ENCODE results near the gene IGLL1.
"Not testable (repeated sequence)": the region's sequence is repeated elsewhere in the genome, so short reads cannot be mapped to it uniquely, and the experiment has no call there.

IGLL1 gene

GRCh38 chr22:23591201-23591791 lies 11.2 kb upstream of the IGLL1 start:
- DNase-seq = peak; percentile 71

- no peak for DNase-seq
Observed at GRCh38 chr22:23583836-23584235, 3.7 kb upstream of the IGLL1 start.

GRCh38 chr22:23583153-23583552 lies 3.1 kb upstream of the IGLL1 start:
- DNase-seq = no peak

- no peak for DNase-seq
Observed at GRCh38 chr22:23581260-23581650, 1.2 kb upstream of the IGLL1 start.

GRCh38 chr22:23580576-23581259 lies 628 bp upstream of the IGLL1 start:
- no peak for DNase-seq

GRCh38 chr22:23579280-23579679 lies 810 bp downstream of the IGLL1 start:
- no peak for DNase-seq

- DNase-seq = no peak
Observed at GRCh38 chr22:23578306-23578705, 1.8 kb downstream of the IGLL1 start.

GRCh38 chr22:23576681-23577080 lies 3.4 kb downstream of the IGLL1 start:
- DNase-seq = no peak

- no peak for DNase-seq
Observed at GRCh38 chr22:23575601-23576000, 4.5 kb downstream of the IGLL1 start.

- DNase-seq = no peak
Observed at GRCh38 chr22:23574877-23575276, 5.2 kb downstream of the IGLL1 start.

- DNase-seq = no peak
Observed at GRCh38 chr22:23574371-23574811, 5.7 kb downstream of the IGLL1 start.

- not testable (repeated sequence) for DNase-seq
Observed at GRCh38 chr22:23573701-23574235, 6.3 kb downstream of the IGLL1 start.

GRCh38 chr22:23573106-23573505 lies 7.0 kb downstream of the IGLL1 start:
- DNase-seq = not testable (repeated sequence)

GRCh38 chr22:23571486-23571885 lies 8.6 kb downstream of the IGLL1 start:
- DNase-seq = no peak

GRCh38 chr22:23570681-23571080 lies 9.4 kb downstream of the IGLL1 start:
- no peak for DNase-seq

- no peak for DNase-seq
Observed at GRCh38 chr22:23569716-23570115, 10.4 kb downstream of the IGLL1 start.

GRCh38 chr22:23569291-23569690 lies 10.8 kb downstream of the IGLL1 start:
- DNase-seq = no peak

- DNase-seq = no peak
Observed at GRCh38 chr22:23566705-23567475, 13.2 kb downstream of the IGLL1 start.

GRCh38 chr22:23565915-23566704 lies 14.0 kb downstream of the IGLL1 start:
- peak; percentile 51 for DNase-seq

GRCh38 chr22:23565305-23565914 lies 14.7 kb downstream of the IGLL1 start:
- no peak for DNase-seq

- DNase-seq = no peak
Observed at GRCh38 chr22:23564276-23564675, 15.8 kb downstream of the IGLL1 start.

GRCh38 chr22:23563111-23563510 lies 17.0 kb downstream of the IGLL1 start:
- DNase-seq = no peak
